HepG2 (cell line): ENCODE results near the gene IRX2. TPM values are rescaled to one million over a fixed set of nuclear protein-coding genes. Genes with fewer than 3 reads are reported as not detected.

Source experiments
- ATAC-seq: fragments of 200-7000 bp; cut with Tn5 transposase; 3 replicates; pipeline ENCODE4 v1.9.1; 2020; ENCODE audit warnings: mild to moderate bottlenecking, moderate library complexity
- BruUV-seq: library from RNA; stranded (reverse); fragments of 400-500 nt; replicated peaks from 2 replicates; lab custom pipeline; 2021; lab: Mats Ljungman, UMichigan
- CTCF ChIA-PET: fragments of 300-600 bp; formaldehyde crosslinking; extraction: SDS; loops from one replicate; lab custom pipeline; 2021; ENCODE audit warnings: low total read pairs, inconsistent platforms, low intra/inter-chr PET ratio; lab: Yijun Ruan, JAX
- POLR2A ChIA-PET: fragments of 350-600 bp; sonication (Branson Sonifier 250); formaldehyde crosslinking; loops from one replicate; lab custom pipeline; 2020; ENCODE audit warnings: antibody characterized with exemption, inconsistent platforms; lab: Yijun Ruan, JAX
- DNase-seq: peaks from one replicate; pipeline ENCODE4 v3.0.0-alpha.2; 2015; ENCODE audit warnings: low spot score
- FAIRE-seq: peaks from 3 replicates; lab custom pipeline; 2011; peaks lifted over from hg19 to GRCh38; lab: Jason Lieb, UNC
- H2AFZ ChIP-seq: one replicate; pipeline ENCODE4 v1.6.1; 2011; ENCODE audit warnings: low read length, inconsistent platforms
- H3K27ac ChIP-seq: fragments of 300-600 bp; 3 replicates; pipeline ENCODE4 v1.8.0; 2011; ENCODE audit warnings: mixed run types, mild to moderate bottlenecking, mixed read lengths, low read length, inconsistent platforms; ENCODE audit not compliant: insufficient read depth; ENCODE audit errors: extremely low read length
- H3K27me3 ChIP-seq, 2 experiments: fragments of 200-600 bp in 1 of 2; 2 replicates in 1 of 2; 3 replicates in 1 of 2; pipeline versions ENCODE4 v1.6.0 to v1.8.0; 2011; ENCODE audit warnings: low read length in 2 of 2, mild to moderate bottlenecking in 2 of 2, moderate library complexity in 2 of 2, inconsistent platforms in 1 of 2; ENCODE audit not compliant: insufficient read depth in 2 of 2, control insufficient read depth in 1 of 2
- H3K36me3 ChIP-seq, 2 experiments: fragments of 200-600 bp in 1 of 2; replicated peaks in 1 of 2; 2 replicates in 1 of 2; 3 replicates in 1 of 2; pipeline versions ENCODE4 v1.5.1 to v1.8.0; 2011; ENCODE audit warnings: low read length in 2 of 2, inconsistent platforms in 1 of 2; ENCODE audit not compliant: insufficient read depth in 2 of 2, control insufficient read depth in 1 of 2
- H3K4me1 ChIP-seq: 2 replicates; pipeline ENCODE4 v1.5.1; 2012; ENCODE audit warnings: low read length, inconsistent platforms; ENCODE audit not compliant: insufficient read depth
- H3K4me2 ChIP-seq: 2 replicates; pipeline ENCODE4 v1.6.0; 2011; ENCODE audit warnings: low read depth, low read length, inconsistent platforms
- H3K4me3 ChIP-seq, 3 experiments: fragments of 200-600 bp in 1 of 3; sonication (generic), shearing (Covaris generic) in 1 of 3; replicated peaks in 1 of 3; 2 replicates each; pipeline ENCODE4 v1.5.1; 2011 to 2016; ENCODE audit warnings: low read length in 3 of 3, inconsistent platforms in 2 of 3, low read depth in 2 of 3, mild to moderate bottlenecking in 2 of 3, control low read depth in 1 of 3, mixed read lengths in 1 of 3; ENCODE audit not compliant: insufficient read depth in 1 of 3
- H3K79me2 ChIP-seq: one replicate; pipeline ENCODE4 v1.6.1; 2011; ENCODE audit warnings: low read length, inconsistent platforms; ENCODE audit not compliant: insufficient read depth
- H3K9ac ChIP-seq: 2 replicates; pipeline ENCODE4 v1.6.0; 2011; ENCODE audit warnings: mild to moderate bottlenecking, low read depth, low read length, inconsistent platforms; ENCODE audit not compliant: insufficient read depth
- H3K9me3 ChIP-seq: 2 replicates; pipeline ENCODE4 v1.5.1; 2012; ENCODE audit warnings: mild to moderate bottlenecking, low read length
- H4K20me1 ChIP-seq: 2 replicates; pipeline ENCODE4 v1.6.0; 2011; ENCODE audit warnings: inconsistent platforms, mild to moderate bottlenecking, low read length, moderate library complexity; ENCODE audit not compliant: insufficient read depth
- CEBPB ChIP-seq: IDR thresholded peaks from 2 replicates; pipeline ENCODE4 v1.6.1; 2011; ENCODE audit warnings: low read depth, low read length, improper control_type of control experiment, borderline replicate concordance
- CREM ChIP-seq, 2 experiments: sonication (generic) in 1 of 2; formaldehyde crosslinking in 1 of 2; IDR thresholded peaks; 2 replicates each; pipeline versions ENCODE4 v1.4.0 to v1.6.1; 2016 to 2020; ENCODE audit warnings: antibody characterized with exemption in 1 of 2, mild to moderate bottlenecking in 1 of 2, missing genetic modification reagents in 1 of 2
- DPF2 ChIP-seq: sonication (generic); formaldehyde crosslinking; IDR thresholded peaks from 2 replicates; pipeline ENCODE4 v1.4.0; 2020; ENCODE audit warnings: mild to moderate bottlenecking, low read depth, missing genetic modification reagents, borderline replicate concordance
- DZIP1 ChIP-seq: sonication (generic); formaldehyde crosslinking; IDR thresholded peaks from 2 replicates; pipeline ENCODE4 v1.5.0; 2020; ENCODE audit warnings: mild to moderate bottlenecking, missing genetic modification reagents
- FOSL1 ChIP-seq: sonication (generic); formaldehyde crosslinking; IDR thresholded peaks from 2 replicates; pipeline ENCODE4 v1.9.0; 2021; ENCODE audit warnings: missing genetic modification reagents, borderline replicate concordance
- MED1 ChIP-seq: sonication (generic); formaldehyde crosslinking; IDR thresholded peaks from 2 replicates; pipeline ENCODE4 v1.4.0; 2020; ENCODE audit warnings: missing genetic modification reagents
- SALL2 ChIP-seq: sonication (generic); formaldehyde crosslinking; IDR thresholded peaks from 2 replicates; pipeline ENCODE4 v1.8.1; 2023; ENCODE audit warnings: mild to moderate bottlenecking, missing genetic modification reagents, inconsistent platforms
- SIN3A ChIP-seq: IDR thresholded peaks from 2 replicates; pipeline ENCODE4 v1.6.1; 2011; ENCODE audit warnings: low read depth, mild to moderate bottlenecking, control low read depth, low read length, borderline replicate concordance
- SIN3B ChIP-seq: fragments of 150-350 bp; IDR thresholded peaks from 2 replicates; pipeline ENCODE4 v1.6.1; 2014; ENCODE audit warnings: low read length
- TSC22D2 ChIP-seq: sonication (generic); formaldehyde crosslinking; IDR thresholded peaks from 2 replicates; pipeline ENCODE4 v1.5.1; 2020; ENCODE audit warnings: missing genetic modification reagents, mild to moderate bottlenecking, borderline replicate concordance
- YY1 ChIP-seq: IDR thresholded peaks from 2 replicates; pipeline ENCODE4 v1.6.1; 2011; ENCODE audit warnings: low read length, low read depth, moderate library complexity, mild to moderate bottlenecking; ENCODE audit not compliant: insufficient read depth, insufficient replicate concordance
- ZNF350 ChIP-seq: sonication (generic); formaldehyde crosslinking; IDR thresholded peaks from 2 replicates; pipeline ENCODE4 v1.4.0; 2020; ENCODE audit warnings: mild to moderate bottlenecking, low read depth, missing genetic modification reagents, borderline replicate concordance
- ZNF558 ChIP-seq: sonication (generic); formaldehyde crosslinking; IDR thresholded peaks from 2 replicates; pipeline ENCODE4 v1.9.0; 2022; ENCODE audit warnings: mild to moderate bottlenecking, missing genetic modification reagents, borderline replicate concordance
- ZNF576 ChIP-seq: sonication (generic); formaldehyde crosslinking; IDR thresholded peaks from 2 replicates; pipeline ENCODE4 v1.4.0; 2020; ENCODE audit warnings: mild to moderate bottlenecking, missing genetic modification reagents
- ZNF784 ChIP-seq: sonication (generic); formaldehyde crosslinking; IDR thresholded peaks from 2 replicates; pipeline ENCODE4 v1.5.1; 2020; ENCODE audit warnings: missing genetic modification reagents, mild to moderate bottlenecking, borderline replicate concordance
- WGBS: methylation state at CpG from one replicate; pipeline ENCODE4 v1.1.6; 2017; ENCODE audit warnings: low lambda C conversion rate; 5-methylcytosine and 5-hydroxymethylcytosine counted together
- in situ Hi-C: cut with HindIII; loops from 2 replicates; pipeline ENCODE4 v1.10.0; 2017; ENCODE audit warnings: low pct_unique_long_range_greater_than_20kb; ENCODE audit not compliant: extremely low pct_ligation_motif_present
- intact Hi-C: fragments of 100-400 bp; cut with micrococcal nuclease; formaldehyde crosslinking; loops from one replicate; pipeline ENCODE4 v1.10.0; 2022; ENCODE audit not compliant: unreplicated experiment
- polyA plus RNA-seq, 8 experiments: library from polyadenylated mRNA; depleted of rRNA in 3 of 8; stranded (reverse) in 7 of 8; unstranded in 1 of 8; fragments of >200 nt; fragmentation: Illumina TruSeq in 4 of 8; extraction: Trizol in 4 of 8; gene quantifications; 2 replicates each; pipeline versions ENCODE4 v1.2.1 to v1.2.3, GENCODE V29; 2011 to 2016; ENCODE audit warnings: low read depth in 4 of 8, missing spikeins in 1 of 8, mixed read lengths in 1 of 8; ENCODE audit not compliant: insufficient read depth in 1 of 8
- total RNA-seq, 5 experiments: library from RNA; depleted of rRNA; stranded (reverse); fragments of >200 nt; fragmentation: Illumina TruSeq; extraction: Trizol; gene quantifications; 2 replicates each; pipeline ENCODE4 v1.2.3, GENCODE V29; 2016; ENCODE audit warnings: low read depth in 1 of 5

IRX2 gene
- total and polyA plus RNA-seq, 2 of the 13 experiments (the other 11 are each of a cell fraction or from before 2014, with no cell fraction given) = not detected

GRCh38 chr5:2721385-2722138 is 29.9 kb downstream of the IRX2 start:
- Histone ChIP-seq H3K4me3 (no peak overlapping the region), H3K4me1 (no peaks in the 10 kb centered on the region), H3K36me3 (no peaks in the 10 kb centered on the region), H3K79me2 (no peaks in the 10 kb centered on the region), H3K9ac (no peak overlapping the region), H2AFZ (no peak overlapping the region), H3K4me2 (no peak overlapping the region), H3K27me3 (peaks cover 0 to 30% of the 10 kb centered on the region in 2 experiments; a peak in 2 of 5 replicates), H3K9me3 (no peaks in the 10 kb centered on the region), H4K20me1 (no peaks in the 10 kb centered on the region), H3K27ac (no peak overlapping the region)
- in situ Hi-C loops = no loop called here
- DNase-seq (no peak), ATAC-seq (no peak), FAIRE-seq (no peak)
- intact Hi-C loops = no loop called here
- ChIA-PET CTCF (no interaction called here), POLR2A (no interaction called here)
- 3% methylated on average over 6 of the region's 7 CpGs for WGBS
- no TSS peak for BruUV-seq
- TF ChIP-seq DZIP1 (CRISPR knock-in tag) (no peak), SALL2 (CRISPR knock-in tag) (no peak), ZNF784 (CRISPR knock-in tag) (no peak), SIN3A (no peak), ZNF576 (CRISPR knock-in tag) (no peak), MED1 (CRISPR knock-in tag) (no peak), ZNF558 (CRISPR knock-in tag) (no peak), DPF2 (CRISPR knock-in tag) (no peak), FOSL1 (CRISPR knock-in tag) (no peak), CEBPB (no peak), TSC22D2 (no peak), SIN3B (no peak), CREM (IDR thresholded peaks at IDR 0.05) (no peak), CREM (CRISPR knock-in tag; IDR thresholded peaks at IDR 0.05) (no peak), YY1 (no peak), ZNF350 (CRISPR knock-in tag) (no peak)
